Activated CD4-positive, CD25-positive, alpha-beta regulatory T cell treated with anti-CD3 and anti-CD28 coated beads, Interleukin-2, amount 50 U/mL, for 16 hours (primary cell): ENCODE data around the gene CALCB.

Experiments used
- DNase-seq: peaks from one replicate; pipeline ENCODE4 v3.0.0-alpha.2; 2020; ENCODE audit warnings: low read depth, low spot score

The CALCB gene

GRCh38 chr11:15118431-15118830, 45.0 kb downstream of the CALCB start:
- no peak for DNase-seq

DNA sequence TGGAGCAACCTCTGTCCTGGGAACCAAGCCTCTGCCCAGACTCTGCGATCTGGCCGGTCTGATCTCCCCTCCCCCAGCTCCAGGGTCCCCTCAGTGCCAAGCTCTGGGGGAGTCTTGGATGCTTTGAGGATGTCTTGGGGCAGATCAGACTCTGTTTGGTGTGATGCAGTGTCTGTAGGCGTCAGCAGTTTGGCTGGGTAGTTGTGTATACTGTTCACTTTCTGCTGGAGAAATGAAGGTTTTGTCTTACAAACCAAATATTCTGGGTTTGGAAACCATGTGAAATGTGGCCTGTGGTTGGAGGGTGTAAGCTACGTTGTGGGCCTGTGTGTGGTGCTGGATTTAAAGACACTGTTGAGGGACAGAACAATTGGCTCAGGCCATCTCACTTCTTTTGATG, 46.0 kb downstream of the CALCB start:
- no peak for DNase-seq

DNA sequence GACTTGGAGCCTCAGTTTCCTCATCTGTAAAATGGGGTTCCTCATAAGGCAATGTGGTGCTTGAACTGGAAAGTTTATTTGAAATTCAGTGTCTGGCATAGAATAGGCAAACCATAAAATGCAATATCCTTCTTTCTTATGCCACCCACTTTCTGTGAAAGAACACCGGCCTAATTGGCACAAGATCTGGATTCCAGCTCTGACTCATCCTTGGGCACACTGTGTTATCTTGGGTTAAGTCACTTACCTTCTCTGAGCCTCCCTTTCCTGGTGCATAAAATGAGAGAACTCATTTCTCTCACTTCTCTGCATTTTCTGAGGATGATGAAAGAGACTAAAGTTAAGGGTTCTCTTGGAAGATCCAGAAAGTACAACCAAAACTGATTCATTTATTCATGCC, 46.4 kb downstream of the CALCB start:
- no peak for DNase-seq

DNA sequence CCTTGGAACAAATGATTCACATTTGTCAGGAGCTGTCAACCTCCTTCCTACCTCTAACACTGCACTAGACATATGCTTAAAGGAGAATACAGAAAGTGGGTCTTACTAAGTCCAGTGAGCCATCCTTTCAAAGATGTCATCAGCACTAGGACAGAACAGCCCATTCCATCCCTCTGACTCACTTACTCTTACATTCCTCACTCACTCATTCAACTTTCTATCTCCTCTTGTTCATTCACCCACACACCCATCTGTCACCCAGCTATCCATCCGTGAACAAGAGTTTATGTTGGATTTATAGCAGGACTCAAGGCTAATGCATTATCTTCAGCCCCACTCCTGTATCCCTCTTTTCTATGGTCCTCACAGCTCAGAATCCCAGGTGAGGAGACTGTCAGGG, 50.5 kb downstream of the CALCB start:
- no peak for DNase-seq

GRCh38 chr11:15124528-15124927, 51.1 kb downstream of the CALCB start:
- DNase-seq: no peak

- no peak for DNase-seq
Measured at GRCh38 chr11:15127341-15127740, 53.9 kb downstream of the CALCB start.
